ENCODE results near the gene PANK4.

DNA sequence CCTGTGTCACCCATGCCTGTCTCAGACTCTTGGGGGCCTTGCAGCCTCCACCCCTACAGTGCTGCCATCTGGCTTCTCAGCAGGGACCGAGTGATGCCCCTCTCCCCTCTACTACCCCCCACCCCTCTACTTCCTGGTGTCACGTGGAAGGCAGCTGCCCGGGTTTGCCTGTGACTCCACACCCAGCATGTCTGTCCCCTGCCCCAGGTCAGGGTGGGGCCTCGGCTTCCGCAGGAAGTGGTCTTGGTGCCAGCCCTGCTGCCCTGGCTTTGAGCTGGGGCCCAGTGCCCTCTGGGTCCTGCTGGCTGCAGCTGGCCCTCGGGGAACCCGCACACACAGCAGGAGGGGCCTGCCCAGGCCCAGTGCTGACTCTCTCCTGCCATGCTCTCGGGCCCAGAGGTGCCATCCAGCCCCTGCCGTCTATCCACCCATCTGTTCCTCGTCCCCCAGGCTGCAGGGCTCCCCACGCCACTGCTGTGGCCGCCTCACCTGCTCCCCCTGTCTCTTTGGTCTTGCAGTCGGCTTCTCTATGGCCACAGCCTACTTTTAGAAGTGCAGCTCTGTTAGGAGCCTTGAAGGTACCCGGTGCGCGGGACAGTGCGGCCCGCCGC, 26.3 kb downstream of the PANK4 start:
- TF ChIP-seq POLR2AphosphoS5 (IDR thresholded peaks at IDR 0.05) (no peak), CTCF (IDR thresholded peaks at IDR 0.05) (no peak), POLR2A (IDR thresholded peaks at IDR 0.05) (no peak)
